ENCODE measurements around the gene ISOC1. TPM values are rescaled to one million over a fixed set of nuclear protein-coding genes. Genes with fewer than 3 reads are reported as not detected.

Gene ISOC1
- total and polyA plus RNA-seq, 2 of the 13 experiments (the other 11 are each of a cell fraction or from before 2014, with no cell fraction given): 25.7 to 51.3 TPM

- TF ChIP-seq ZBTB7A (CRISPR knock-in tag; IDR thresholded peaks at IDR 0.05) (no peak), MNT (IDR thresholded peaks at IDR 0.05) (no peak)
These were observed 46.0 kb upstream of the ISOC1 start (continued) for GRCh38 chr5:129048509-129048908.

- no peak for TF ChIP-seq ZNF749 (CRISPR knock-in tag; IDR thresholded peaks at IDR 0.05; ENCODE audit: borderline replicate concordance)
- no peak for TF ChIP-seq SATB2 (CRISPR knock-in tag; IDR thresholded peaks at IDR 0.05)
- no peak for TF ChIP-seq THAP8 (CRISPR knock-in tag; IDR thresholded peaks at IDR 0.05; ENCODE audit: borderline replicate concordance)
- TF ChIP-seq ZNF510 (CRISPR knock-in tag; IDR thresholded peaks at IDR 0.05; ENCODE audit: low read depth): no peak
- TF ChIP-seq GFI1 (CRISPR knock-in tag; IDR thresholded peaks at IDR 0.05; ENCODE audit: borderline replicate concordance): no peak
- TF ChIP-seq, protein P1, sequence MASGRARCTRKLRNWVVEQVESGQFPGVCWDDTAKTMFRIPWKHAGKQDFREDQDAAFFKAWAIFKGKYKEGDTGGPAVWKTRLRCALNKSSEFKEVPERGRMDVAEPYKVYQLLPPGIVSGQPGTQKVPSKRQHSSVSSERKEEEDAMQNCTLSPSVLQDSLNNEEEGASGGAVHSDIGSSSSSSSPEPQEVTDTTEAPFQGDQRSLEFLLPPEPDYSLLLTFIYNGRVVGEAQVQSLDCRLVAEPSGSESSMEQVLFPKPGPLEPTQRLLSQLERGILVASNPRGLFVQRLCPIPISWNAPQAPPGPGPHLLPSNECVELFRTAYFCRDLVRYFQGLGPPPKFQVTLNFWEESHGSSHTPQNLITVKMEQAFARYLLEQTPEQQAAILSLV (CRISPR knock-in tag; IDR thresholded peaks at IDR 0.05; ENCODE audit: borderline replicate concordance): no peak
- no peak for TF ChIP-seq GATAD1 (CRISPR knock-in tag; IDR thresholded peaks at IDR 0.05)
- TF ChIP-seq USF2 (IDR thresholded peaks at IDR 0.05; ENCODE audit: low read depth, low read length): no peak
- TF ChIP-seq USF2 (CRISPR knock-in tag; IDR thresholded peaks at IDR 0.05; ENCODE audit: borderline replicate concordance): no peak
- Histone ChIP-seq H3K4me1 (ENCODE audit: insufficient read depth, low read length) (no peaks in the 10 kb centered on the region), H3K4me3 (replicated peaks in 1 of 3; ENCODE audit: insufficient read depth in 1 of 3, low read depth in 2 of 3, low read length in 3 of 3) (no peak overlapping the region), H2AFZ (ENCODE audit: low read length) (no peak overlapping the region), H3K4me2 (ENCODE audit: low read depth, low read length) (no peak overlapping the region), H3K36me3 (replicated peaks in 1 of 2; ENCODE audit: control insufficient read depth in 1 of 2, insufficient read depth in 2 of 2, low read length in 2 of 2) (no peaks in the 10 kb centered on the region), H3K9ac (ENCODE audit: insufficient read depth, low read depth, low read length) (no peak overlapping the region), H4K20me1 (ENCODE audit: insufficient read depth, low read length) (no peaks in the 10 kb centered on the region), H3K27me3 (ENCODE audit: control insufficient read depth in 1 of 2, insufficient read depth in 2 of 2, low read length in 2 of 2) (no peaks in the 10 kb centered on the region), H3K79me2 (ENCODE audit: insufficient read depth, low read length) (no peaks in the 10 kb centered on the region), H3K27ac (ENCODE audit: extremely low read length, insufficient read depth, low read length) (no peak overlapping the region), H3K9me3 (ENCODE audit: low read length) (peaks cover 4% of the 10 kb centered on the region; the same call in 1 of the 2 replicates)
- BruUV-seq (replicated peaks): no TSS peak
- CTCF ChIA-PET (ENCODE audit: low intra/inter-chr PET ratio, low total read pairs): no interaction called here
- ATAC-seq: no peak
- DNase-seq (ENCODE audit: low spot score): no peak
- no peak for FAIRE-seq
- POLR2A ChIA-PET: no interaction called here
- in situ Hi-C loops (cut with HindIII; ENCODE audit: extremely low pct_ligation_motif_present, low pct_unique_long_range_greater_than_20kb): no loop called here
- intact Hi-C loops (cut with micrococcal nuclease; ENCODE audit: unreplicated experiment): no loop called here
- 33% methylated on average over 2 of the region's 2 CpGs for WGBS (ENCODE audit: low lambda C conversion rate)
These were observed 45.3 kb upstream of the ISOC1 start for GRCh38 chr5:129049126-129049799.
